Uterus (tissue), 4 donors: ENCODE data around the gene CRELD2. TPM values are rescaled to one million over a fixed set of nuclear protein-coding genes. Genes with fewer than 3 reads are reported as not detected.

Experiments
- DNase-seq, 2 donors: peaks; one replicate each; pipeline ENCODE4 v3.0.0-alpha.2; 2019 to 2020
- H3K27ac ChIP-seq, 2 donors: fragments of 200-600 bp; sonication (generic); 1 replicate in 1 of 2; 2 replicates in 1 of 2; pipeline ENCODE4 v1.5.1; 2016 to 2018
- H3K27me3 ChIP-seq, 2 donors: fragments of 200-600 bp; sonication (generic); one replicate each; pipeline ENCODE4 v1.5.1; 2018 to 2019; ENCODE audit warnings: control low read depth in 1 of 2
- H3K36me3 ChIP-seq, 2 donors: fragments of 200-600 bp; sonication (generic); one replicate each; pipeline ENCODE4 v1.5.1; 2019; ENCODE audit warnings: control low read depth in 1 of 2
- H3K4me1 ChIP-seq, 2 donors: fragments of 200-600 bp; sonication (generic); one replicate each; pipeline ENCODE4 v1.5.1; 2018 to 2019; ENCODE audit warnings: control low read depth in 1 of 2
- H3K4me3 ChIP-seq, 2 donors: fragments of 200-600 bp; sonication (generic); 1 replicate in 1 of 2; 2 replicates in 1 of 2; pipeline ENCODE4 v1.5.1; 2018 to 2019; ENCODE audit warnings: mild to moderate bottlenecking in 1 of 2
- H3K9me3 ChIP-seq, 2 donors: fragments of 200-600 bp; sonication (generic); one replicate each; pipeline ENCODE4 v1.5.1; 2019; ENCODE audit warnings: control low read depth in 1 of 2
- POLR2A ChIP-seq, 2 donors: fragments of 450-650 bp; IDR thresholded peaks; one replicate each; pipeline ENCODE4 v1.6.1; 2016; ENCODE audit warnings: antibody characterized with exemption in 2 of 2, mild to moderate bottlenecking in 1 of 2, moderate library complexity in 1 of 2
- intact Hi-C: fragments of 100-400 bp; cut with DNase I; formaldehyde crosslinking; loops from one replicate; pipeline ENCODE4 v1.15.1; 2023; ENCODE audit warnings: low total_unique reads
- total RNA-seq, 4 donors: library from RNA; depleted of rRNA in 3 of 4; stranded (reverse); fragments of >200 nt in 3 of 4; gene quantifications; one replicate each; pipeline versions ENCODE4 v1.1.0 to v1.2.4, GENCODE V29; 2014 to 2023
- TF ChIP-seq, protein P1 (sequence below), 4 experiments: fragments of 200-600 bp in 2 of 4; fragments of 450-650 bp in 2 of 4; sonication (generic) in 2 of 4; IDR thresholded peaks; one replicate each; pipeline ENCODE4 v1.5.1; 2016 to 2019; ENCODE audit warnings: antibody characterized with exemption in 4 of 4, mild to moderate bottlenecking in 2 of 4, moderate library complexity in 1 of 4
- donor health status: DM: yes; HTN: yes; CAD: no.

CRELD2 gene
- total RNA-seq, 4 donors from 2014 or later: 3.6 to 37.0 (median 14.6) TPM

DNA sequence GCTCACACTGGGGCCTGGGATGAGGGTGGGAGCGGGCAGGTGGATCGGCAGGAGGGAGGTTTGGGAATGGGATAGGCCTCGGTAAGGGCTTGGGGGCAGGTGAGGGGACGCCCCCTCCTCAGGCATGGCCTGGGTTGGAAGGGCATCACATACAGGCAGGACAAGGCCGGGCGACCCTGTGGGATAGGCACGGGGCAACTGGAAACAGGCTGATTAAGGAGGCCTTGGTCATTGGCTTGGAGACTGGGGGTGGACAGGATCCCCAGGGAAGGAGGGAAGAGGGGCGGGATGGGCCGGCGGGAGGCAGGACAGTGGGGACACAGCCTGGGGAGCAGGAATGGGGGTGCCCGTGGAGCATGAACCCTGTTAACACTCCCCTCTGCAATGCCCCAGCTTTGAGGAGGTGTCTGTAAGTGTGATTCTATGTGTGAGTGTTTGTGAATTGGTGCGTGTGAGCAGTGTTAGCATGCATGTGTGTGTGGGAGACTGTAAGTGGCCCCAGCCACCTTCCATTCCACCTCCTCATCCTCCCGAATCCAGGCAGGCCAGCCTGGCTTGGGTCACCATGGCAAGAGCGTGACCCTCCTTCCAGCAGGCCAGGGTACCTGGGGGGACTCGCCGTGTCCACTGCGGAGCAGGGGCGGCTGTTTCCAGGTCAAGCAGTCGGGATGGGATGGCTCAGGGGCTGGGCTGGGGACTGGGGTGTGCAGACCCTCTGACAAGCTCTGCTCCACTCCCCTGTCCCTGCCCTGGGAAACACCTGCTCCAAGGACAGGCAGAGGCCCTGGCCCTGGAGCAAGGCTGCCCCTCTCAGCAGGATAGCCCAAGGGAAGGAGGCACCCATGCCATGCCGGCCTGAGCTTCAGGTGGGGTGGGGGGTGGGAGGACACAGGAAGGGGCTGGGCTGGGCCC, 38.7 kb downstream of the CRELD2 start:
- no peak for DNase-seq
- TF ChIP-seq, protein P1, sequence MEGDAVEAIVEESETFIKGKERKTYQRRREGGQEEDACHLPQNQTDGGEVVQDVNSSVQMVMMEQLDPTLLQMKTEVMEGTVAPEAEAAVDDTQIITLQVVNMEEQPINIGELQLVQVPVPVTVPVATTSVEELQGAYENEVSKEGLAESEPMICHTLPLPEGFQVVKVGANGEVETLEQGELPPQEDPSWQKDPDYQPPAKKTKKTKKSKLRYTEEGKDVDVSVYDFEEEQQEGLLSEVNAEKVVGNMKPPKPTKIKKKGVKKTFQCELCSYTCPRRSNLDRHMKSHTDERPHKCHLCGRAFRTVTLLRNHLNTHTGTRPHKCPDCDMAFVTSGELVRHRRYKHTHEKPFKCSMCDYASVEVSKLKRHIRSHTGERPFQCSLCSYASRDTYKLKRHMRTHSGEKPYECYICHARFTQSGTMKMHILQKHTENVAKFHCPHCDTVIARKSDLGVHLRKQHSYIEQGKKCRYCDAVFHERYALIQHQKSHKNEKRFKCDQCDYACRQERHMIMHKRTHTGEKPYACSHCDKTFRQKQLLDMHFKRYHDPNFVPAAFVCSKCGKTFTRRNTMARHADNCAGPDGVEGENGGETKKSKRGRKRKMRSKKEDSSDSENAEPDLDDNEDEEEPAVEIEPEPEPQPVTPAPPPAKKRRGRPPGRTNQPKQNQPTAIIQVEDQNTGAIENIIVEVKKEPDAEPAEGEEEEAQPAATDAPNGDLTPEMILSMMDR (IDR thresholded peaks at IDR 0.05): no peak
- TF ChIP-seq POLR2A (IDR thresholded peaks at IDR 0.05): no peak

DNA sequence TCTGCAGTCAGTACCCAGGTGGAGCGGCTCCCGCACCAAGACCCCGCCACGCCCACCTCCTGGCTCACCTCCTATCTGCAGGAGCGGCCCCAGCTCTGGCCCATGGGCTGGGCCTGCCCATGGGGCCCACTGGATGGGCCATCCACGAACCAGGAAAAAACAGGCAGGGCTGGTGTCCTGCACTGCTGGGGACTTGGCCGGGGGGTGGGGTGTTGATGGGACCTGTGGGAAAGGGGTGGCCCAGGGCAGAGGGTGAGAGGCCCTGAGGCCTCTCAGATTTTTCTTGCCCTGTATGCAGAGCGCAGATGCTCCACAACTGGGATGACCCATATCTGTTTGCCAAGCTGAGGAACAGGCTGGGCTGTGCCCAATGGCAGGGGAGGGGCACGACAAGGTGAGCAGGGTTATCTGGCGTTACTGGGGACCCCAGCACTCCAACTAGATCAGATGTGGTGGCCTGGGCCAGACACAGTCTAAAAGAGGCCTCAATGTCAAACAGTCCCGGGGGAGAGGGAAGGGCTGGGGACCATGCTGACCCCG, 39.5 kb downstream of the CRELD2 start:
- Histone ChIP-seq H3K27ac (no peak overlapping the region), H3K27me3 (no peaks in the 10 kb centered on the region), H3K36me3 (no peaks in the 10 kb centered on the region), H3K9me3 (no peaks in the 10 kb centered on the region), H3K4me1 (peaks cover 0 to 3% of the 10 kb centered on the region in 2 donors), H3K4me3 (no peak overlapping the region)
- no peak for TF ChIP-seq POLR2A (IDR thresholded peaks at IDR 0.05)
- TF ChIP-seq, protein P1 (IDR thresholded peaks at IDR 0.05): no peak
- intact Hi-C loops: no loop called here
- DNase-seq: no peak

More for the DNA sequence above, 38.7 kb downstream of the CRELD2 start:
- Histone ChIP-seq H3K4me3 (no peak overlapping the region), H3K9me3 (no peaks in the 10 kb centered on the region), H3K36me3 (no peaks in the 10 kb centered on the region), H3K27ac (no peak overlapping the region), H3K27me3 (no peaks in the 10 kb centered on the region), H3K4me1 (peaks cover 0 to 3% of the 10 kb centered on the region in 2 donors)
- intact Hi-C loops: no loop called here

DNA sequence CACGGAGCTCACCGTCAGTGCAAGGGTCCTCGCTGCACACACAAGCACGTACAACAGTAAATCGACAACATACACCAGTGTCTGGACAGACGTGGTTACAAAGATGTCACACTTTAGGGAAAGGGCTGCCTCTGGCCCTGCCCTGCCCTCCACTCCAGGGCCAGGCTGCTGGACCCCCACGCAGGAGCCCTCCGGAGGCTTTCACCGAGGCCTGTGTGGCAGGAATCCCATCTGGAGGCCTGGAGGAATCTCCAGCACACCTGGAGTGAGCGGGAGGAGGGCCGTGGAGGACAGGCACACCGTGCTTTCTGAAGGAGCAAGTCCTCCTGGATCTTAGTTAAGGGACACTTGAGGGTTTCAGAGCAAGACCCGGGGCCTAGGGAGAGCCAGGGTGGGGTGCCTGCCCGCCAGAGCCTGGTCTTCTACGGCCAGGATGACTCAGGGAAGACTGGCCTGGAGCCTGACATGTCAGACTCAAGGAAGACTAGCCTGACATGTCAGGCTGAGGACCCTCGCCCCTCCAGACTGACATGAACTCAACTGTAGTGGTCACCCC, 40.0 kb downstream of the CRELD2 start:
- no peaks in the 10 kb centered on the region for H3K27me3 ChIP-seq
- TF ChIP-seq POLR2A (IDR thresholded peaks at IDR 0.05): no peak
- TF ChIP-seq, protein P1 (IDR thresholded peaks at IDR 0.05): no peak
- no peaks in the 10 kb centered on the region for H3K36me3 ChIP-seq
- intact Hi-C loops: no loop called here
- H3K27ac ChIP-seq: peak overlapping the region in 1 of 2 donors; percentile 93
- DNase-seq: no peak
- H3K9me3 ChIP-seq: no peaks in the 10 kb centered on the region
- H3K4me3 ChIP-seq: no peak overlapping the region
- peaks cover 0 to 9% of the 10 kb centered on the region in 2 donors for H3K4me1 ChIP-seq

DNA sequence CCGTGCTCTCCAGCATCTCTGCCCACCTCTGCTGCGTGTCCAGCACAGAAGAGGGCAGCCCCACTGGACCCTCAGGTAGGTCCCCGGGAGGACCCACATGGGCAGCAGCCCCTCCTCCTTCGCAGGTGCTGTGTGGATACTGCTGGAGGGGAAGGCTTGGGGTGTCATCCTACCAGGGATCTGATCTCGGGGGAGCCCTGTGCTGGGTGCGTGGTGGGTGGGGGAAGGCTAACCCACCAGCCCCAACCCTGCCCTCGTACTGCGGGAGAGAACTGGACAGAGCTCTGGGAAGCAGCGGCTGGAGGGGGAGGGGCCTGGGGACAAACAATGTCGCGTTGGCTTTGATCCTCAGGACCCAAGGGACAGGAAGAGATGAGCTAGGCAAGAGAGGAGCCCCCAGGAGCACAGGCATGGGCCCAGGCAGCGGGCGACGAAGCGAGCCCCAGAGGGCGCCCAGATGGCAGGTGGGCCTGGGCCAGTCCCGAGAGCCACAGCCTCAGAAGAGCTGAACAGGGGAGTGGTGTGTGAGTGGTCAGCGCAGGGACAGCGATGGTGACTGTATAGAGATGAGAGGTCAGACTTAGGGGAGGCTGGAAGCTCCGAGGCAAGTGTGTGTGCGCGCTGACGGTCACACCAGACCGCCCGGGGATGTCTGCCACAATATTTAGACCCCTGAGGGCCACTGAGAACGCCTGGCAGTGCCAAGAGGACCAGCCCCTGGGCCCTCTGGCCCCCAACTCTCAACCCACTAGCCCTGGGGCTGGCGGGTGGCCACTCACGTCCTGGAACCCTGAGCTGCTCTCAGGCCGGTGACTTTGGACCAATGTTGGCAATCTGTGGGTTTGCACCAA, 40.7 kb downstream of the CRELD2 start:
- H3K9me3 ChIP-seq: no peaks in the 10 kb centered on the region
- no peak for TF ChIP-seq POLR2A (IDR thresholded peaks at IDR 0.05)
- TF ChIP-seq, protein P1 (IDR thresholded peaks at IDR 0.05): no peak
- H3K4me3 ChIP-seq: peak overlapping the region in 1 of 2 donors; percentile 79
- peaks cover 0 to 16% of the 10 kb centered on the region in 2 donors for H3K4me1 ChIP-seq
- no peaks in the 10 kb centered on the region for H3K36me3 ChIP-seq
- intact Hi-C loops: no loop called here
- H3K27ac ChIP-seq: peak overlapping the region; percentile 93 to 95
- H3K27me3 ChIP-seq: no peaks in the 10 kb centered on the region
- no peak for DNase-seq
